H1 (cell line): ENCODE results near the gene ZNF385C. TPM values are rescaled to one million over a fixed set of nuclear protein-coding genes. Genes with fewer than 3 reads are reported as not detected.

ENCODE experiments used
- CTCF ChIA-PET: fragments of 300-600 bp; sonication (Branson Sonifier 250); formaldehyde crosslinking; loops from one replicate; lab custom pipeline; 2021; ENCODE audit not compliant: partially characterized antibody; lab: Charles Lee
- POLR2A ChIA-PET: fragments of 300-600 bp; sonication (Branson Sonifier 250); formaldehyde crosslinking; loops from one replicate; lab custom pipeline; 2021; ENCODE audit warnings: inconsistent platforms; ENCODE audit not compliant: partially characterized antibody; lab: Charles Lee
- DNase-seq, 2 experiments: peaks; one replicate each; pipeline versions ENCODE4 v3.0.0 to v3.0.0-alpha.2; 2010 to 2022; ENCODE audit warnings: low spot score in 2 of 2, low read depth in 1 of 2, mixed read lengths in 1 of 2
- FAIRE-seq: peaks from 2 replicates; lab custom pipeline; 2011; peaks lifted over from hg19 to GRCh38; lab: Jason Lieb, UNC
- H2AFZ ChIP-seq: 2 replicates; pipeline ENCODE4 v1.8.1; 2012; ENCODE audit warnings: low read length, inconsistent platforms
- H2AK5ac ChIP-seq: 2 replicates; pipeline ENCODE4 v1.6.1; 2013; ENCODE audit warnings: low read depth, low read length
- H2BK120ac ChIP-seq: replicated peaks from 2 replicates; pipeline ENCODE3; 2013; ENCODE audit warnings: low read depth, low read length, inconsistent platforms
- H2BK12ac ChIP-seq: 2 replicates; pipeline ENCODE4 v1.6.1; 2013; ENCODE audit warnings: low read depth, low read length
- H2BK15ac ChIP-seq: 2 replicates; pipeline ENCODE4 v1.6.1; 2013; ENCODE audit warnings: low read length
- H2BK20ac ChIP-seq: 2 replicates; pipeline ENCODE4 v1.6.1; 2013; ENCODE audit warnings: low read length
- H2BK5ac ChIP-seq: 2 replicates; pipeline ENCODE4 v1.6.1; 2013; ENCODE audit warnings: low read depth, low read length
- H3K14ac ChIP-seq: 2 replicates; pipeline ENCODE4 v1.6.1; 2013; ENCODE audit warnings: inconsistent platforms; ENCODE audit not compliant: insufficient read length
- H3K18ac ChIP-seq: 2 replicates; pipeline ENCODE4 v1.6.1; 2013; ENCODE audit warnings: low read length; ENCODE audit errors: extremely low read depth
- H3K23ac ChIP-seq: 2 replicates; pipeline ENCODE4 v1.6.1; 2013; ENCODE audit warnings: inconsistent platforms; ENCODE audit not compliant: insufficient read length
- H3K23me2 ChIP-seq: 2 replicates; pipeline ENCODE4 v1.6.1; 2013; ENCODE audit warnings: low read depth, low read length
- H3K27ac ChIP-seq: 2 replicates; pipeline ENCODE4 v1.6.1; 2011; ENCODE audit warnings: low read depth, low read length, inconsistent platforms
- H3K27me3 ChIP-seq, 4 experiments: replicated peaks in 1 of 4; 1 replicate in 1 of 4; 2 replicates in 3 of 4; pipeline versions ENCODE4 v1.6.1 to v1.8.1; 2011 to 2013; ENCODE audit warnings: low read length in 3 of 4, mild to moderate bottlenecking in 3 of 4, inconsistent platforms in 2 of 4, mixed read lengths in 2 of 4, moderate library complexity in 1 of 4; ENCODE audit not compliant: control insufficient read depth in 3 of 4, insufficient read depth in 3 of 4; ENCODE audit errors: extremely low read depth in 1 of 4
- H3K36me3 ChIP-seq, 4 experiments: 2 replicates each; pipeline versions ENCODE4 v1.6.1 to v1.8.1; 2011 to 2013; ENCODE audit warnings: mild to moderate bottlenecking in 4 of 4, low read length in 3 of 4, moderate library complexity in 2 of 4, control low read depth in 1 of 4, inconsistent platforms in 1 of 4; ENCODE audit not compliant: insufficient read depth in 4 of 4, control insufficient read depth in 2 of 4
- H3K4ac ChIP-seq: replicated peaks from 2 replicates; pipeline ENCODE3; 2013; ENCODE audit warnings: low read length, low read depth, mixed read lengths, inconsistent platforms; ENCODE audit not compliant: insufficient read length
- H3K4me1 ChIP-seq, 4 experiments: replicated peaks in 1 of 4; 1 replicate in 1 of 4; 2 replicates in 3 of 4; pipeline versions ENCODE4 v1.6.1 to v1.8.1; 2011 to 2013; ENCODE audit warnings: low read length in 3 of 4, inconsistent platforms in 2 of 4, mixed read lengths in 1 of 4; ENCODE audit not compliant: insufficient read depth in 4 of 4, control insufficient read depth in 3 of 4
- H3K4me2 ChIP-seq, 2 experiments: 2 replicates each; pipeline versions ENCODE4 v1.6.1 to v1.8.1; 2011 to 2013; ENCODE audit warnings: low read depth in 2 of 2, low read length in 2 of 2, control low read depth in 1 of 2, inconsistent platforms in 1 of 2, mild to moderate bottlenecking in 1 of 2; ENCODE audit not compliant: insufficient read depth in 1 of 2
- H3K4me3 ChIP-seq, 4 experiments: fragments of 200-600, 300-600 bp in 1 of 4; sonication (generic), shearing (Covaris generic), sonication (Bioruptor Twin) in 1 of 4; 2 replicates each; pipeline versions ENCODE4 v1.5.1 to v1.8.1; 2011 to 2016; ENCODE audit warnings: low read length in 4 of 4, low read depth in 3 of 4, control low read depth in 2 of 4, inconsistent platforms in 2 of 4, mild to moderate bottlenecking in 2 of 4, mixed read lengths in 1 of 4, moderate library complexity in 1 of 4; ENCODE audit not compliant: insufficient read depth in 2 of 4; ENCODE audit errors: extremely low read depth in 1 of 4
- H3K56ac ChIP-seq: replicated peaks from 2 replicates; pipeline ENCODE3; 2013; ENCODE audit warnings: low read depth, mild to moderate bottlenecking, mixed read lengths, low read length, inconsistent platforms; ENCODE audit not compliant: insufficient read length
- H3K79me1 ChIP-seq: 2 replicates; pipeline ENCODE4 v1.6.1; 2013; ENCODE audit warnings: low read depth, low read length, control low read depth
- H3K79me2 ChIP-seq, 2 experiments: 2 replicates each; pipeline versions ENCODE4 v1.6.1 to v1.8.1; 2012 to 2013; ENCODE audit warnings: low read length in 2 of 2, mild to moderate bottlenecking in 2 of 2, inconsistent platforms in 1 of 2; ENCODE audit not compliant: insufficient read depth in 2 of 2, control insufficient read depth in 1 of 2
- H3K9ac ChIP-seq, 4 experiments: replicated peaks in 1 of 4; 1 replicate in 1 of 4; 2 replicates in 3 of 4; pipeline versions ENCODE4 v1.6.1 to v1.8.1; 2011 to 2013; ENCODE audit warnings: low read depth in 3 of 4, low read length in 3 of 4, control low read depth in 2 of 4, mild to moderate bottlenecking in 2 of 4, moderate library complexity in 2 of 4, inconsistent platforms in 1 of 4; ENCODE audit errors: extremely low read depth in 1 of 4
- H3K9me3 ChIP-seq, 2 experiments: 2 replicates each; pipeline versions ENCODE4 v1.6.1 to v1.8.1; 2012 to 2013; ENCODE audit warnings: mild to moderate bottlenecking in 2 of 2, moderate library complexity in 2 of 2, control low read depth in 1 of 2, inconsistent platforms in 1 of 2, low read depth in 1 of 2, low read length in 1 of 2, mixed read lengths in 1 of 2; ENCODE audit not compliant: insufficient read depth in 2 of 2
- H4K20me1 ChIP-seq, 2 experiments: replicated peaks in 1 of 2; 2 replicates each; pipeline versions ENCODE3 to v1.8.1; 2011 to 2013; ENCODE audit warnings: inconsistent platforms in 2 of 2, low read length in 2 of 2, mild to moderate bottlenecking in 1 of 2; ENCODE audit not compliant: insufficient read depth in 2 of 2, control insufficient read depth in 1 of 2
- H4K5ac ChIP-seq: 2 replicates; pipeline ENCODE4 v1.6.1; 2013; ENCODE audit warnings: low read length, low read depth, mixed read lengths, inconsistent platforms; ENCODE audit not compliant: insufficient read length
- H4K8ac ChIP-seq: 2 replicates; pipeline ENCODE4 v1.8.0; 2013; ENCODE audit warnings: mild to moderate bottlenecking, moderate library complexity, low read length, inconsistent platforms; ENCODE audit not compliant: insufficient read depth; ENCODE audit errors: extremely low read depth
- H4K91ac ChIP-seq: replicated peaks from 2 replicates; pipeline ENCODE3; 2013; ENCODE audit warnings: low read length, mixed read lengths, inconsistent platforms; ENCODE audit not compliant: insufficient read length
- ASH2L ChIP-seq: fragments of 200-600, 300-600 bp; sonication (generic); IDR thresholded peaks from one replicate; pipeline ENCODE4 v1.7.1; 2017; ENCODE audit warnings: low read length
- BCL11A ChIP-seq, 2 experiments: IDR thresholded peaks; one replicate each; pipeline ENCODE4 v1.6.1; 2011; ENCODE audit warnings: low read depth in 2 of 2, low read length in 2 of 2, mild to moderate bottlenecking in 2 of 2
- CBX8 ChIP-seq: fragments of 300-800, 300-1000 bp; sonication (generic); IDR thresholded peaks from 2 replicates; pipeline ENCODE4 v1.7.1; 2016; ENCODE audit warnings: low read depth, low read length, borderline replicate concordance
- CTCF ChIP-seq, 3 experiments: IDR thresholded peaks; 1 replicate in 2 of 3; 2 replicates in 1 of 3; pipeline versions ENCODE4 v1.5.1 to v1.6.1; 2011; ENCODE audit warnings: low read length in 3 of 3, mild to moderate bottlenecking in 3 of 3, inconsistent platforms in 2 of 3, low read depth in 1 of 3, moderate library complexity in 1 of 3; ENCODE audit not compliant: insufficient read depth in 1 of 3; ENCODE audit errors: control extremely low read depth in 1 of 3
- KDM1A ChIP-seq: fragments of 200-600, 300-600 bp; sonication (generic); IDR thresholded peaks from 2 replicates; pipeline ENCODE4 v1.7.1; 2016; ENCODE audit warnings: mild to moderate bottlenecking, low read length, borderline replicate concordance
- RAD21 ChIP-seq, 2 experiments: IDR thresholded peaks in 1 of 2; conservative IDR thresholded peaks in 1 of 2; 2 replicates each; pipeline ENCODE4 v1.6.1; 2011; ENCODE audit warnings: low read depth in 2 of 2, low read length in 2 of 2, improper control_type of control experiment in 1 of 2, inconsistent platforms in 1 of 2, mild to moderate bottlenecking in 1 of 2, moderate library complexity in 1 of 2
- SIX5 ChIP-seq: IDR thresholded peaks from 2 replicates; pipeline ENCODE4 v1.6.1; 2011; ENCODE audit warnings: mild to moderate bottlenecking, low read depth, low read length
- YY1 ChIP-seq: IDR thresholded peaks from 2 replicates; pipeline ENCODE4 v1.6.1; 2011; ENCODE audit warnings: low read depth, mild to moderate bottlenecking, low read length
- ZNF274 ChIP-seq: IDR thresholded peaks from 2 replicates; pipeline ENCODE4 v1.7.0; 2012; ENCODE audit warnings: low read length, borderline replicate concordance; ENCODE audit errors: extremely low read depth
- WGBS, 2 experiments: shearing (Covaris generic) in 1 of 2; methylation state at CpG; one replicate each; pipeline versions ENCODE4 v1.1.6 to v1.1.7; 2013 to 2015; ENCODE audit warnings: low lambda C conversion rate in 2 of 2, mixed read lengths in 2 of 2, inconsistent platforms in 1 of 2, low coverage in 1 of 2, missing lambda C conversion rate in 1 of 2; ENCODE audit not compliant: insufficient replicate concordance in 2 of 2, insufficient coverage in 1 of 2, insufficient read length in 1 of 2; ENCODE audit errors: extremely low coverage in 1 of 2, missing lambda C conversion rate in 1 of 2; 5-methylcytosine and 5-hydroxymethylcytosine counted together
- polyA plus RNA-seq, 7 experiments: library from polyadenylated mRNA; depleted of rRNA in 3 of 7; stranded (reverse) in 5 of 7; unstranded in 2 of 7; fragments of >200 nt in 5 of 7; fragments of 200-250 nt in 2 of 7; gene quantifications; 1 replicate in 5 of 7; 2 replicates in 1 of 7; 4 replicates in 1 of 7; pipeline versions ENCODE4 v1.2.1 to v1.2.3, GENCODE V29; 2011 to 2013; ENCODE audit warnings: missing spikeins in 2 of 7, mixed read lengths in 2 of 7
- total RNA-seq: library from RNA; stranded (reverse); fragmentation: NEBNext Ultra II Directional; extraction: Animal tissue kit (Norgen Biotek cat#: 25700); gene quantifications from 2 replicates; pipeline ENCODE4 v1.2.1, GENCODE V29; 2021

The ZNF385C gene
- total and polyA plus RNA-seq, 2 of the 8 experiments (the other 6 are each of a cell fraction or from before 2014, with no cell fraction given), result 3.9 to 6.1 TPM

DNA sequence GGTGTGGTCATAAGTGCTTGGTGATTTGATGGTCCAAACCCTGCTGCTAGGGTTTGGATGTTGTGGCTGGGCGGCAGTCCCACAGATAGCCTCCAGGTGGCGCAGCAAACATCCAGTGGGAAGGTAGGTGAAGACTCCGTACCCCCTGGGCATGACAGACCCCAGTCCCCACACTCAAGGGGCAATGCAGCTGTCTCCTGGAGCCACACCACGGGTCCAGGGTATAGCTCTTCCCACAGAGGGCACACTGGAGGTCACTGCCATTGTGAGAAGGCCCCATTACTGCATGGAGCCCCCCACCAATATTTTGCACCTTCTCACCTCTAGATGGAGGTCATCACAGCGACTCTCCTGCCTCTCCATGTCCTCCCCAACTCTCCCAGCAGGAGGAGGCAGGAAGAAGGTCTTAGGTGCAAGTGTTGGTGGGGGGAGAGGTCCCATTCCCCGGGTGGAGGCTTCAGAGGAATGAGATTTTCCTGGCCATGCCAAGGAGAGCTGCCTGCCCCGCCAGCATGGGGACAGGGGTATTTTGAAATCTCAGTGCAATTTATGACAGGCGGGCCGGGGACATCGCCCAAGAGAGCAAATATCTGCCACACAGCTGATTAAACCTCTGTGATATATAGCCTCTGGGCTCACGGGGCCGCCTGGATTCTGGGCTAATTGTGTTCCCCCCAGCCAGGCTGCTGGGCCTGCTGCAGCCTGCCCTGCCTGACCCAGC is 30.7 kb downstream of the ZNF385C start:
- Histone ChIP-seq H2BK12ac (peak overlapping the region; percentile 79; the same call in 1 of the 2 replicates), H3K36me3 (no peaks in the 10 kb centered on the region), H3K79me1 (no peaks in the 10 kb centered on the region), H2BK120ac (no peak overlapping the region), H3K27me3 (no peaks in the 10 kb centered on the region; a peak in 2 of 7 replicates), H2BK20ac (no peak overlapping the region), H3K4me2 (peak overlapping the region in 1 of 2 experiments; percentile 18; a peak in 1 of 4 replicates), H2BK15ac (no peak overlapping the region), H4K8ac (no peak overlapping the region), H3K9ac (no peak overlapping the region), H3K23me2 (peaks cover under 1% of the 10 kb centered on the region), H3K14ac (no peak overlapping the region), H3K4me1 (peaks cover 0 to 12% (median 5%) of the 10 kb centered on the region in 4 experiments; a peak in 6 of 7 replicates), H4K20me1 (no peaks in the 10 kb centered on the region), H2AFZ (no peak overlapping the region), H2AK5ac (no peak overlapping the region), H2BK5ac (no peak overlapping the region), H3K79me2 (no peaks in the 10 kb centered on the region), H3K4me3 (no peak overlapping the region), H3K56ac (no peak overlapping the region), H4K91ac (no peak overlapping the region), H3K4ac (no peak overlapping the region), H3K9me3 (no peaks in the 10 kb centered on the region), H4K5ac (no peak overlapping the region), H3K23ac (no peak overlapping the region), H3K27ac (no peak overlapping the region), H3K18ac (no peak overlapping the region)
- ChIA-PET POLR2A (interaction anchor here (1.1 to 1.4 kb wide), 3 partner anchors 37 to 54 kb away, joined by 3 to 4 read pairs (median 3); partner anchors contain the start of gene KAT2A), CTCF (interaction anchor here (0.6 to 17.0 kb wide), 38 partner anchors 9 to 1800 kb away, joined by 3 to 381 read pairs (median 7); partner anchors contain the start of genes DHX58, DNAJC7, HSPB9 and KAT2A)
- 55% methylated on average over 12 of the region's 12 CpGs; no CpG with 5 or more reads in 1 of the 2 experiments for WGBS, 2 experiments
- FAIRE-seq, result peak; percentile 78
- DNase-seq, result peak in 1 of 2 experiments; percentile 96
- TF ChIP-seq RAD21 (IDR thresholded peaks at IDR 0.05 in 1 of 2, conservative IDR thresholded peaks at IDR 0.05 in 1 of 2; ENCODE audit: low read depth in 2 of 2, low read length in 2 of 2) (peak; percentile 60 to 62), ASH2L (no peak), KDM1A (peak; percentile 25; the same call in 1 of the 2 replicates), CBX8 (no peak), CTCF (IDR thresholded peaks at IDR 0.05; ENCODE audit: control extremely low read depth in 1 of 3, insufficient read depth in 1 of 3, low read depth in 1 of 3, low read length in 3 of 3) (peak; percentile 79 to 98 (median 84)), BCL11A (IDR thresholded peaks at IDR 0.05; ENCODE audit: low read depth in 2 of 2, low read length in 2 of 2) (no peak), ZNF274 (no peak), SIX5 (no peak), YY1 (0 out of 2 replicates have a peak, but pooled peaks have one; percentile 57)
